DND-41 (cell line): Measurements from ENCODE around the gene ACTBL2.

ENCODE experiments used
- EZH2 ChIP-seq: IDR thresholded peaks from 3 replicates; pipeline ENCODE4 v1.6.1; 2012; ENCODE audit warnings: borderline replicate concordance, low read depth, mild to moderate bottlenecking, moderate library complexity, low read length, inconsistent platforms; ENCODE audit not compliant: severe bottlenecking
- TF ChIP-seq, protein P1 (sequence below): IDR thresholded peaks from 2 replicates; pipeline ENCODE4 v1.5.1; 2012; ENCODE audit warnings: borderline replicate concordance, low read length, moderate library complexity, mild to moderate bottlenecking; ENCODE audit not compliant: poor library complexity, severe bottlenecking; ENCODE audit errors: extremely low read depth

GRCh38 chr5:57436586-57436985, 46.0 kb downstream of the ACTBL2 start:
- TF ChIP-seq, protein P1, sequence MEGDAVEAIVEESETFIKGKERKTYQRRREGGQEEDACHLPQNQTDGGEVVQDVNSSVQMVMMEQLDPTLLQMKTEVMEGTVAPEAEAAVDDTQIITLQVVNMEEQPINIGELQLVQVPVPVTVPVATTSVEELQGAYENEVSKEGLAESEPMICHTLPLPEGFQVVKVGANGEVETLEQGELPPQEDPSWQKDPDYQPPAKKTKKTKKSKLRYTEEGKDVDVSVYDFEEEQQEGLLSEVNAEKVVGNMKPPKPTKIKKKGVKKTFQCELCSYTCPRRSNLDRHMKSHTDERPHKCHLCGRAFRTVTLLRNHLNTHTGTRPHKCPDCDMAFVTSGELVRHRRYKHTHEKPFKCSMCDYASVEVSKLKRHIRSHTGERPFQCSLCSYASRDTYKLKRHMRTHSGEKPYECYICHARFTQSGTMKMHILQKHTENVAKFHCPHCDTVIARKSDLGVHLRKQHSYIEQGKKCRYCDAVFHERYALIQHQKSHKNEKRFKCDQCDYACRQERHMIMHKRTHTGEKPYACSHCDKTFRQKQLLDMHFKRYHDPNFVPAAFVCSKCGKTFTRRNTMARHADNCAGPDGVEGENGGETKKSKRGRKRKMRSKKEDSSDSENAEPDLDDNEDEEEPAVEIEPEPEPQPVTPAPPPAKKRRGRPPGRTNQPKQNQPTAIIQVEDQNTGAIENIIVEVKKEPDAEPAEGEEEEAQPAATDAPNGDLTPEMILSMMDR: no peak
- no peak for TF ChIP-seq EZH2
